IMR-90 (cell line): Measurements from ENCODE around the gene SDHD. TPM values are rescaled to one million over a fixed set of nuclear protein-coding genes. Genes with fewer than 3 reads are reported as not detected.

Source experiments
- ATAC-seq: fragments of 200-7000 bp; cut with Tn5 transposase; 2 replicates; pipeline ENCODE4 v1.9.1; 2020; ENCODE audit warnings: low read depth, mild to moderate bottlenecking, moderate library complexity
- BruUV-seq: library from RNA; stranded (reverse); fragments of 400-500 nt; replicated peaks from 2 replicates; lab custom pipeline; 2021; lab: Mats Ljungman, UMichigan
- CTCF ChIA-PET: fragments of 300-600 bp; formaldehyde crosslinking; extraction: SDS; loops from one replicate; lab custom pipeline; 2021; ENCODE audit warnings: antibody characterized with exemption; lab: Yijun Ruan, JAX
- POLR2A ChIA-PET: fragments of 300-600 bp; sonication (Branson Sonifier 250); formaldehyde crosslinking; loops from one replicate; lab custom pipeline; 2022; ENCODE audit warnings: antibody characterized with exemption; ENCODE audit not compliant: unreplicated experiment; lab: Charles Lee
- DNase-seq: peaks from one replicate; pipeline ENCODE4 v3.0.0; 2013
- H2AFZ ChIP-seq: replicated peaks from 2 replicates; pipeline ENCODE3; 2013; ENCODE audit warnings: low read length, mild to moderate bottlenecking; ENCODE audit not compliant: poor library complexity
- H2AK5ac ChIP-seq: 2 replicates; pipeline ENCODE4 v1.6.1; 2013; ENCODE audit warnings: low read depth, low read length, inconsistent platforms
- H2AK9ac ChIP-seq: replicated peaks from 2 replicates; pipeline ENCODE3; 2013; ENCODE audit warnings: mild to moderate bottlenecking, low read depth, low read length, moderate library complexity; ENCODE audit not compliant: poor library complexity
- H2BK120ac ChIP-seq: 2 replicates; pipeline ENCODE4 v1.6.1; 2013; ENCODE audit warnings: low read depth, low read length, inconsistent platforms
- H2BK15ac ChIP-seq: 3 replicates; pipeline ENCODE4 v1.6.1; 2013; ENCODE audit warnings: low read depth, low read length, inconsistent platforms
- H2BK20ac ChIP-seq: 2 replicates; pipeline ENCODE4 v1.6.1; 2013; ENCODE audit warnings: low read depth, mild to moderate bottlenecking, inconsistent platforms, low read length, moderate library complexity
- H2BK5ac ChIP-seq: 2 replicates; pipeline ENCODE4 v1.6.1; 2013; ENCODE audit warnings: mild to moderate bottlenecking, low read depth, low read length, inconsistent platforms; ENCODE audit not compliant: poor library complexity, severe bottlenecking
- H3K14ac ChIP-seq: replicated peaks from 2 replicates; pipeline ENCODE4 v1.6.1; 2013; ENCODE audit warnings: low read depth, low read length, inconsistent platforms
- H3K18ac ChIP-seq: 2 replicates; pipeline ENCODE4 v1.6.1; 2013; ENCODE audit warnings: low read depth, low read length, control low read depth
- H3K23ac ChIP-seq: 2 replicates; pipeline ENCODE4 v1.6.1; 2013; ENCODE audit warnings: low read depth, low read length, inconsistent platforms
- H3K27ac ChIP-seq: 2 replicates; pipeline ENCODE4 v1.5.1; 2013; ENCODE audit warnings: mild to moderate bottlenecking, control low read depth, low read length; ENCODE audit not compliant: insufficient read depth
- H3K27me3 ChIP-seq: 2 replicates; pipeline ENCODE4 v1.6.1; 2013; ENCODE audit warnings: low read length; ENCODE audit not compliant: control insufficient read depth, insufficient read depth
- H3K36me3 ChIP-seq: 2 replicates; pipeline ENCODE4 v1.6.1; 2013; ENCODE audit warnings: low read length, mixed read lengths; ENCODE audit not compliant: control insufficient read depth, insufficient read depth
- H3K4ac ChIP-seq: 2 replicates; pipeline ENCODE4 v1.6.1; 2013; ENCODE audit warnings: low read depth, low read length, inconsistent platforms
- H3K4me1 ChIP-seq: 2 replicates; pipeline ENCODE4 v1.6.1; 2013; ENCODE audit warnings: low read length, mixed read lengths; ENCODE audit not compliant: control insufficient read depth, insufficient read depth
- H3K4me2 ChIP-seq: 2 replicates; pipeline ENCODE4 v1.6.1; 2013; ENCODE audit warnings: low read depth, mild to moderate bottlenecking, control low read depth, low read length, moderate library complexity
- H3K4me3 ChIP-seq: 2 replicates; pipeline ENCODE4 v1.5.1; 2013; ENCODE audit warnings: low read depth, mild to moderate bottlenecking, control low read depth, low read length, moderate library complexity; ENCODE audit not compliant: insufficient read depth
- H3K56ac ChIP-seq: 2 replicates; pipeline ENCODE4 v1.6.1; 2013; ENCODE audit warnings: low read length, inconsistent platforms; ENCODE audit not compliant: insufficient read depth; ENCODE audit errors: extremely low read depth
- H3K79me1 ChIP-seq, 2 experiments: 2 replicates each; pipeline ENCODE4 v1.6.1; 2013; ENCODE audit warnings: low read length in 2 of 2, inconsistent platforms in 1 of 2, low read depth in 1 of 2
- H3K9ac ChIP-seq: 2 replicates; pipeline ENCODE4 v1.6.1; 2013; ENCODE audit warnings: low read depth, low read length, control low read depth
- H3K9me1 ChIP-seq: 2 replicates; pipeline ENCODE4 v1.6.1; 2013; ENCODE audit warnings: low read length, inconsistent platforms; ENCODE audit not compliant: insufficient read depth
- H3K9me3 ChIP-seq: 2 replicates; pipeline ENCODE4 v1.6.1; 2013; ENCODE audit warnings: low read length; ENCODE audit not compliant: control insufficient read depth, insufficient read depth
- H4K20me1 ChIP-seq: 2 replicates; pipeline ENCODE4 v1.6.1; 2013; ENCODE audit warnings: low read length, inconsistent platforms; ENCODE audit not compliant: insufficient read depth
- H4K5ac ChIP-seq: 2 replicates; pipeline ENCODE4 v1.6.1; 2013; ENCODE audit warnings: mild to moderate bottlenecking, low read depth, low read length, control low read depth
- H4K8ac ChIP-seq, 2 experiments: 2 replicates each; pipeline ENCODE4 v1.6.1; 2013; ENCODE audit warnings: low read depth in 2 of 2, low read length in 2 of 2, control low read depth in 1 of 2, inconsistent platforms in 1 of 2
- H4K91ac ChIP-seq: 2 replicates; pipeline ENCODE4 v1.6.1; 2013; ENCODE audit warnings: low read depth, low read length, inconsistent platforms; ENCODE audit not compliant: insufficient read depth
- POLR2A ChIP-seq: IDR thresholded peaks from 2 replicates; pipeline ENCODE4 v1.6.1; 2012; ENCODE audit warnings: mild to moderate bottlenecking, low read depth, low read length
- RCOR1 ChIP-seq: IDR thresholded peaks from 2 replicates; pipeline ENCODE4 v1.6.1; 2012; ENCODE audit warnings: mild to moderate bottlenecking, low read length, improper control_type of control experiment; ENCODE audit not compliant: insufficient replicate concordance
- SMC3 ChIP-seq: fragments of 150-350 bp; IDR thresholded peaks from 2 replicates; pipeline ENCODE4 v1.6.1; 2016; ENCODE audit warnings: low read depth, mild to moderate bottlenecking, antibody characterized with exemption, low read length, moderate library complexity
- WGBS, 2 experiments: methylation state at CpG; one replicate each; pipeline versions ENCODE4 v1.1.5 to v1.1.7; 2013; ENCODE audit warnings: missing lambda C conversion rate in 2 of 2; ENCODE audit not compliant: insufficient read length in 1 of 2; ENCODE audit errors: extremely low coverage in 2 of 2; 5-methylcytosine and 5-hydroxymethylcytosine counted together
- dilution Hi-C: fragments of 300-500 bp; cut with HindIII; formaldehyde crosslinking; loops from one replicate; pipeline ENCODE4 v1.14.3; 2018; ENCODE audit warnings: low sequenced_read_pairs; ENCODE audit not compliant: unreplicated experiment
- in situ Hi-C: fragments of 300-500 bp; cut with MboI; formaldehyde crosslinking; loops from 3 replicates; pipeline ENCODE4 v1.14.3; 2019; ENCODE audit warnings: low sequenced_read_pairs, inconsistent platforms, mixed read lengths
- intact Hi-C: fragments of 100-400 bp; cut with micrococcal nuclease; formaldehyde crosslinking; loops from 2 replicates; pipeline ENCODE4 v1.10.0; 2022
- polyA plus RNA-seq, 3 experiments: library from polyadenylated mRNA; depleted of rRNA; stranded (reverse); fragments of >200 nt; gene quantifications; 2 replicates each; pipeline ENCODE4 v1.2.3, GENCODE V29; 2012; ENCODE audit warnings: low replicate concordance in 1 of 3
- total RNA-seq: library from RNA; depleted of rRNA; stranded (reverse); fragments of >200 nt; gene quantifications from 2 replicates; pipeline ENCODE4 v1.2.3, GENCODE V29; 2012

SDHD gene
- total and polyA plus RNA-seq, 2 of the 4 experiments (the other 2 are of a cell fraction) = 83.2 to 166 TPM

DNA sequence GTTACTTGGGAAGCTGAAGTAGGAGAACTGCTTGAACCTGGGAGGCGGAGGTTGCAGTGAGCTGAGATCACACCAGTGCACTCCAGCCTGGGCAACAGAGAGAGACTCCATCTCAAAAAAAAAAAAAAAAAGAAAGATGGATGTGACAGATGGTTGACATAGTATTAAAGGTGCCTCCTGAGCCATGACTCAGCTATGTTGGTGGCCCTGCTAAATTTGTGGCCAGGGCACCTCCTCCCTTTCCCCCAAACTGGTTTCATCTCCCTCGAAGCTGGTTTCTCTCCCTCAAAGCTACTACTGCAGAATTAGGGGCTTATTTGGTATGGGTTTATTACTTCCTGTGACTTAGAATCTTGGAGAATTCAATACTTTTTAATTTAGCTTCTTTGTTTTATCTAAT lies 31.5 kb downstream of the SDHD start:
- H3K9me1 ChIP-seq = no peaks in the 10 kb centered on the region
- H3K4me2 ChIP-seq = no peak overlapping the region
- no peak overlapping the region for H3K14ac ChIP-seq
- no peak overlapping the region for H2AK9ac ChIP-seq
- ATAC-seq (no peak), DNase-seq (no peak)
- no peak overlapping the region for H4K8ac ChIP-seq
- no peak overlapping the region for H2BK20ac ChIP-seq
- intact Hi-C loops = loop anchor here (10.0 kb wide), 1 partner anchor 1167 kb away; no protein-coding TSS in a partner anchor
- H3K9me3 ChIP-seq = no peaks in the 10 kb centered on the region
- no CpG with 5 or more reads among the region's 2 CpGs for WGBS, 2 experiments
- no peak overlapping the region for H3K23ac ChIP-seq
- no peak overlapping the region for H3K56ac ChIP-seq
- no peaks in the 10 kb centered on the region for H4K20me1 ChIP-seq
- CTCF ChIA-PET = no interaction called here
- no peak overlapping the region for H2BK120ac ChIP-seq
- no peak overlapping the region for H3K4ac ChIP-seq
- H4K91ac ChIP-seq = no peak overlapping the region
- no peak overlapping the region for H3K9ac ChIP-seq
- H2BK15ac ChIP-seq = no peak overlapping the region
- dilution Hi-C loops = no loop called here
- H3K27ac ChIP-seq = no peak overlapping the region
- no peaks in the 10 kb centered on the region for H3K79me1 ChIP-seq
- H2AK5ac ChIP-seq = no peak overlapping the region
- no peak overlapping the region for H3K4me3 ChIP-seq
- TF ChIP-seq RCOR1 (no peak), SMC3 (no peak), POLR2A (no peak)
- POLR2A ChIA-PET = no interaction called here
- H3K36me3 ChIP-seq = no peaks in the 10 kb centered on the region
- H3K27me3 ChIP-seq = no peaks in the 10 kb centered on the region
- in situ Hi-C loops = loop anchor here (5.0 to 25.0 kb wide), 3 partner anchors 34 to 1169 kb away; no protein-coding TSS in a partner anchor
- H4K5ac ChIP-seq = no peak overlapping the region
- no peak overlapping the region for H3K18ac ChIP-seq
- no peak overlapping the region for H2BK5ac ChIP-seq
- no peak overlapping the region for H2AFZ ChIP-seq
- peaks cover 5% of the 10 kb centered on the region; the same call in 1 of the 2 replicates for H3K4me1 ChIP-seq
- no TSS peak for BruUV-seq
